BJ (cell line): ENCODE measurements around the gene SRPX2. TPM values are rescaled to one million over a fixed set of nuclear protein-coding genes. Genes with fewer than 3 reads are reported as not detected.

ENCODE experiments used
- CTCF ChIA-PET: fragments of 350-600 bp; formaldehyde crosslinking; extraction: SDS; loops from one replicate; lab custom pipeline; 2021; ENCODE audit warnings: antibody characterized with exemption, inconsistent platforms; lab: Yijun Ruan, JAX
- POLR2A ChIA-PET: fragments of 300-600 bp; sonication (Branson Sonifier 250); formaldehyde crosslinking; extraction: SDS; loops from one replicate; lab custom pipeline; 2021; ENCODE audit warnings: antibody characterized with exemption; lab: Charles Lee
- DNase-seq: peaks from one replicate; pipeline ENCODE4 v3.0.0-alpha.2; 2011; ENCODE audit warnings: low read depth
- H3K27me3 ChIP-seq: 2 replicates; pipeline ENCODE4 v1.6.0; 2011; ENCODE audit warnings: low read length; ENCODE audit not compliant: control insufficient read depth, insufficient read depth
- H3K36me3 ChIP-seq: 2 replicates; pipeline ENCODE4 v1.5.1; 2011; ENCODE audit warnings: low read length; ENCODE audit not compliant: control insufficient read depth, insufficient read depth
- H3K4me3 ChIP-seq: 2 replicates; pipeline ENCODE4 v1.5.1; 2011; ENCODE audit warnings: low read depth, mild to moderate bottlenecking, control low read depth, low read length
- CTCF ChIP-seq: IDR thresholded peaks from 2 replicates; pipeline ENCODE4 v1.5.1; 2011; ENCODE audit warnings: low read depth, mild to moderate bottlenecking, control low read depth, inconsistent platforms, low read length, moderate library complexity; ENCODE audit not compliant: insufficient read depth
- polyA plus RNA-seq: library from polyadenylated mRNA; depleted of rRNA; stranded (reverse); fragments of >200 nt; gene quantifications from 2 replicates; pipeline ENCODE4 v1.2.3, GENCODE V29; 2011

SRPX2 gene
- polyA plus RNA-seq, 1 experiment, result 52.7 TPM

- CTCF ChIA-PET, result interaction anchor here (1.2 to 2.1 kb wide), 6 partner anchors 12 to 137 kb away, joined by 3 to 9 read pairs (median 4); partner anchors contain the start of gene TSPAN6
- POLR2A ChIA-PET, result interaction anchor here (1.4 kb wide), 1 partner anchor 12 kb away, joined by 9 read pairs; the partner anchor contains the start of gene TSPAN6
- H3K4me3 ChIP-seq, result no peak overlapping the region
- no peaks in the 10 kb centered on the region for H3K27me3 ChIP-seq
- no peaks in the 10 kb centered on the region for H3K36me3 ChIP-seq
- DNase-seq, result peak; percentile 70
- TF ChIP-seq CTCF, result no peak
These were observed 4.7 kb downstream of the SRPX2 start for GRCh38 chrX:100648458-100649417.

- POLR2A ChIA-PET, result interaction anchor here (0.6 to 1.4 kb wide), 2 partner anchors 13 to 55 kb away, joined by 3 to 9 read pairs; partner anchors contain the start of gene TSPAN6
- CTCF ChIA-PET, result interaction anchor here (1.1 to 2.1 kb wide), 5 partner anchors 13 to 35 kb away, joined by 3 to 9 read pairs (median 4); partner anchors contain the start of gene TSPAN6
- TF ChIP-seq CTCF, result no peak; the same call in 1 of the 2 replicates
- Histone ChIP-seq H3K4me3 (no peak overlapping the region), H3K36me3 (no peaks in the 10 kb centered on the region), H3K27me3 (no peaks in the 10 kb centered on the region)
- peak; percentile 75 for DNase-seq
These were observed 5.8 kb downstream of the SRPX2 start for GRCh38 chrX:100649550-100650356.

GRCh38 chrX:100650841-100651240, 6.8 kb downstream of the SRPX2 start:
- ChIA-PET POLR2A (no interaction called here), CTCF (interaction anchor here (1.0 to 1.6 kb wide), 3 partner anchors 14 to 118 kb away, joined by 4 to 6 read pairs (median 5); partner anchors contain the start of gene TSPAN6)
- no peak for TF ChIP-seq CTCF
- Histone ChIP-seq H3K4me3 (no peak overlapping the region), H3K36me3 (no peaks in the 10 kb centered on the region), H3K27me3 (no peaks in the 10 kb centered on the region)
- no peak for DNase-seq

GRCh38 chrX:100652266-100652665, 8.3 kb downstream of the SRPX2 start:
- ChIA-PET POLR2A (no interaction called here), CTCF (interaction anchor here (1.2 to 1.6 kb wide), 2 partner anchors 33 to 116 kb away, joined by 3 to 6 read pairs; no protein-coding TSS in a partner anchor)
- no peaks in the 10 kb centered on the region for H3K36me3 ChIP-seq

More at GRCh38 chrX:100652266-100652665, 8.3 kb downstream of the SRPX2 start:
- no peak overlapping the region for H3K4me3 ChIP-seq
- no peak for TF ChIP-seq CTCF
- no peaks in the 10 kb centered on the region for H3K27me3 ChIP-seq
- no peak for DNase-seq
